ELR (cell line): ENCODE measurements around the gene CFAP53.
"Not testable (repeated sequence)": the region's sequence is repeated elsewhere in the genome, so short reads cannot be mapped to it uniquely, and the experiment has no call there.

Source experiments
- DNase-seq: peaks from one replicate; pipeline ENCODE4 v3.0.0-alpha.2; 2015; ENCODE audit warnings: low read depth

The CFAP53 gene

GRCh38 chr18:50266248-50266704 lies at the start of gene CFAP53:
CFAP53 (minus strand) TSS chr18:50266495; CDS start chr18:50266404, 91 bp downstream.
- peak; percentile 89 for DNase-seq

- no peak for DNase-seq
Measured at GRCh38 chr18:50315100-50315871, 49.0 kb upstream of the CFAP53 start.

- DNase-seq: no peak
Measured at GRCh38 chr18:50313873-50314460, 47.7 kb upstream of the CFAP53 start.

- DNase-seq: no peak
Measured at GRCh38 chr18:50313031-50313607, 46.8 kb upstream of the CFAP53 start.

GRCh38 chr18:50312296-50313030 lies 46.2 kb upstream of the CFAP53 start:
- DNase-seq: no peak

- DNase-seq: no peak
Measured at GRCh38 chr18:50311650-50312049, 45.4 kb upstream of the CFAP53 start.

GRCh38 chr18:50310080-50310479 lies 43.8 kb upstream of the CFAP53 start:
- no peak for DNase-seq

GRCh38 chr18:50308851-50309250 lies 42.6 kb upstream of the CFAP53 start:
- not testable (repeated sequence) for DNase-seq

GRCh38 chr18:50307738-50308470 lies 41.6 kb upstream of the CFAP53 start:
- DNase-seq: peak; percentile 94

GRCh38 chr18:50307400-50307737 lies 41.1 kb upstream of the CFAP53 start:
- no peak for DNase-seq

GRCh38 chr18:50306944-50307343 lies 40.6 kb upstream of the CFAP53 start:
- DNase-seq: peak; percentile 15

- no peak for DNase-seq
Measured at GRCh38 chr18:50301074-50301473, 34.8 kb upstream of the CFAP53 start.

- DNase-seq: no peak
Measured at GRCh38 chr18:50299626-50300388, 33.5 kb upstream of the CFAP53 start.

- no peak for DNase-seq
Measured at GRCh38 chr18:50298443-50299284, 32.4 kb upstream of the CFAP53 start.

- peak; percentile 69 for DNase-seq
Measured at GRCh38 chr18:50297621-50298442, 31.5 kb upstream of the CFAP53 start.

- DNase-seq: no peak
Measured at GRCh38 chr18:50293039-50293438, 26.7 kb upstream of the CFAP53 start.

GRCh38 chr18:50289108-50289443 lies 22.8 kb upstream of the CFAP53 start:
- no peak for DNase-seq

GRCh38 chr18:50288348-50289107 lies 22.2 kb upstream of the CFAP53 start:
- not testable (repeated sequence) for DNase-seq
